GM11168 (cell line): ENCODE data around the gene ALCAM.

Source experiments
- in situ Hi-C: fragments of 300-500 bp; cut with MboI; formaldehyde crosslinking; loops from one replicate; pipeline ENCODE4 v1.12.0; 2022; ENCODE audit warnings: low sequenced_read_pairs; ENCODE audit not compliant: unreplicated experiment

ALCAM gene

GRCh38 chr3:105355408-105356061, 11.2 kb upstream of the ALCAM start:
- in situ Hi-C loops: loop anchor here (25.0 kb wide), 2 partner anchors 818 to 1068 kb away; no protein-coding TSS in a partner anchor

DNA sequence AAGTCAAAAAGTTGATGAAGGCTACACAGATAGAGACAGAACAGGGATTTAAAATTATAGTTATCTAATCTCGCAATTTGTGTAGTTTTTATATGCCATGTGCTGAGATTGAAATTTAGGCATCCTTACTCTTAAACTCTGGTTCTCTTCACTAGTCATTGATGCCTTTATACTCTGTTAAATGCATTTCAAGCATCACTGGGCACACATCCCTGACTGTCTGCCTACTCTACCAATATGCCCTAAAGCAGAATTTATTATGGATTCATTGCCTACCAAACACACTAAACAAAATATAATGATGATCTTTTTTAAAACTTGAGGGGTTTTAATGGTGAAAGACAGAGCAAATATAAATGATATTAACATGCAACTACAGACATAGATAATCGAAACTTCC, 10.3 kb upstream of the ALCAM start:
- in situ Hi-C loops: loop anchor here (25.0 kb wide), 2 partner anchors 819 to 1069 kb away; no protein-coding TSS in a partner anchor

- in situ Hi-C loops: loop anchor here (25.0 kb wide), 2 partner anchors 820 to 1070 kb away; no protein-coding TSS in a partner anchor
Observed at GRCh38 chr3:105356988-105357387, 9.7 kb upstream of the ALCAM start.

DNA sequence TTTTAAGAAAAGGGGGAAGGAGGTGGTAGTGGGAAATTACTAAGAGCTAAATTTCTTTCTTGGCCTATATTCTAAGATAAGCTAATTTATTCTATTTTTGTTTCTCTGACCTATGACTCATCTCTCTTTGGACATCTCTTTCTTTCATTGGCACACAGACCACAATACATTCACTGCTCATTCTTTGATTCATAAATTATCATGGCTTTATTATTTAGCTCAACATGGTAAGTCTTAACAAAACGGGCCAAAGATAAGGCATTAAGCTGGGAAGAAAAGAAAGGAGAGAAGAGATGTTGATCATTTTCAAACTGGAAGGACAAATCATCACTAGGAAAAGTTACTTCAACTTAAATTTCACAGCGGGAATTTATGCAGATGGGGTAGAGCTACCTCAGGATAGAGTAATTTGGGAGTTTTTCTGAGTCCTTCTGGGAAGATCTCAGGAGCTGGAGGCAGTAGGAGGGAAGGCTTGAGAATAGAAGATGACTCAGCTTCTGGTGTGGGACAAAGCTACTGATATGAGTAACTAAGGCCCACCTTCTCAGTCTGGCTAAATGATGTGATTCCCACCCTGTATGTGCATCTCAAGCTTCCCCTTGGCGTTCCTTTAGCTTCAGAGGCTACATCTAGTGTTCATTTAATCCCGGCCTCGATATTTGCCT, 7.5 kb upstream of the ALCAM start:
- in situ Hi-C loops: loop anchor here (25.0 kb wide), 2 partner anchors 822 to 1072 kb away; no protein-coding TSS in a partner anchor

DNA sequence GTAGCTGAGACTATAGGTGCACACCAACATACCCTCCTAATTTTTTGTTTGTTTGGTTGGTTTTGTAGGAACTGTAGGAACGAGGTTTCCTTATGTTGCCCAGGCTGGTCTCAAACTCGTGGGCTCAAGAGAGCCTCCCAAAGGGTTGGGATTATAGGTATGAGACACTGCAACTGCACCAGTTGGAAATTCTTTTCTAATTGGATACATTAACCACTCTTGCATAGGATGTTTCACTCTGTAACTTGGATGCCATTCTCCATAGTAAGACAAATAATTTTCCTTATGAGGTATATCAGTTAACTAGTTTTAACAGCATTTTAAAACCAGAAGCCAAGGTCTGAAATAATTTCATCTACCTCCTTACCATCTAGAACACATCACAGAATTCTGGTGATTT, 6.7 kb upstream of the ALCAM start:
- in situ Hi-C loops: loop anchor here (25.0 kb wide), 2 partner anchors 823 to 1073 kb away; no protein-coding TSS in a partner anchor

DNA sequence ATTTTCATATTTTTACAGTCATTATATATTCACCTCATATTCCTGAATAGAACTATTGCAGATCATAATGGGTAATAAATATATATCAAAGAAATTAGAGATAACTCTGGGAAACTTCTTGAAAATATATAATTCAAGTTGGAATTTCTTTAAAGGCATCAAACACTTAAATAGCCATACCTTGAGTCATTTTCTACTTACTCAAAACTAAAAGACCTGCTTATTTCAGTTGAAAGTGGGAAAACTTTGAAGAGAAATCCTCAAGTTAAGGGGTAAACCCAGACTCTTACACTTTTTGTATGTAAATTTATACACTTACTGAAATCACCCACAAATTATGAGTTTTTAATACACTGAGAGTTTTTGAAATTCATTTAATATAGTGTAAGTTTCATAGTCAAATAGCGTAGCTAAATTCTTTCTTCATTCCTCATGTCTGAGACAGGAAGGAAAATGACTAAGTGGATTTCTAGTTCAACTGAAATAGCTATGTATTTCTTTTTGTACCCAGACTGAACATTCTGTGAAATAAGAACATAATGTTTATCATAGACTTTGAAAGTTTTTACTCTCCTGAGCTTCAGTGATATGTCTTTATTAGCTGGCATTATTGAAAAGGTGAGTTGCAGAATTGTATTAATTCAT, 4.6 kb upstream of the ALCAM start:
- in situ Hi-C loops: loop anchor here (25.0 kb wide), 2 partner anchors 825 to 1075 kb away; no protein-coding TSS in a partner anchor

- in situ Hi-C loops: loop anchor here (25.0 kb wide), 2 partner anchors 827 to 1077 kb away; no protein-coding TSS in a partner anchor
Observed at GRCh38 chr3:105364128-105364527, 2.6 kb upstream of the ALCAM start.

DNA sequence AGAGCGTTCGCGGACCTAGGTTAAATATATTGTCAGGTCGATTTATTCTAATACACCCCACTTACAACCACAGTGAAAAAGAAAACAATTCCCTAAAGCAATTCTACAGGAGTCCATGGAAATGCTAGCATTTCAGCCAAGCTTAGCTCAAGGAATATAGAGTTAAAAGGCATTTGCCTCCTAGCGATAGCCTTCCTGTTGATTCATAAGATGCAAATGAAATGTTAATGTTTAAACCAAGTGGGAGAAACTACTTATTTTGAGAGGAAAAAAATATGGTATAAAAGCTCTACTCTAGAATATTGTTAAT, 1.7 kb upstream of the ALCAM start:
- in situ Hi-C loops: loop anchor here (25.0 kb wide), 2 partner anchors 828 to 1078 kb away; no protein-coding TSS in a partner anchor

DNA sequence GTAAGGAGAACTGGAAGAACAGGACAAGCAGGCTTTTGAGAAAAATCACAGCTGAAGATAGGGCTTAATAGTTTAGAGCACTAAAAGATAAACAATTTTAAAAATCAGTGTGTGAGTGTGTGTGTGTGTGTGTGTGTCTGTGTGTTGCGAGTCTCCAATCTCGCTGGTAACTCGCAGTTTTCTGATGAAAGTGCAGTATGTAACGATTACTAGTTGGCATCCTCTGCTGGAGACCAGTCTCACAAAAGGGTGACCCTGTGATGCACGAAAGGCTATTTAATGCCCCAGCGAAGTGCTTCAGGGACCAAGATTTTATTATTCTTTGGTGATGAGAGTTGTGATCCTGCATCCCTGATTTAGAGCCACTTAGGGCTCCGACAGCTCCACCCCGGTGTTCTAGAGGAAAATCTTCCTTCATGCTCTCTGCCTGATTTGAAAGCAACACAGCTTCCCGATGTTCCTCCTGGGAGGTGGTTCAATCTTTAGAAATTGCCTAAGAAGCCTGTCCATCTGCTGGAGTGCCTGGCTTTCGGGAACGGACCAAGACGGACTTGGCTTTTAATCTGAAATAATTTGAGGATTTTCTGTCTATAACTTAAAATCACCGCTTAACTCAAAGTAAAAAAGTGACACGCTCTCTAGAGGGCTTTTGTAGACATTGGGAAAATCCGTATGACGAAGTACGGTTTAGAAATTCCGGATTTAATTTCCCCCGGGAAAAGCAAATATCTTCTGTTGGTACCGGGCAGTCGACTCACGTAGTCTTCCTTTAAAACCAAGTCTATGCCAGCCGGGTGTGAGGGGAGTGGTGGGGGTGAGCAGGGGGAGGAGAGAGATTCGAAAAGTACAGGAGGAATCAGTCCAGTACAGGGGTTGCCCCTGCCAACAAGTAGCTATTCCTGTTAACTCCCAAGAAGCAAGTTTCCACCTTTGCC, 1.1 kb upstream of the ALCAM start:
- in situ Hi-C loops: loop anchor here (25.0 kb wide), 2 partner anchors 828 to 1078 kb away; no protein-coding TSS in a partner anchor

- in situ Hi-C loops: loop anchor here (25.0 kb wide), 2 partner anchors 830 to 1080 kb away; no protein-coding TSS in a partner anchor
Observed at GRCh38 chr3:105367063-105367405, 325 bp downstream of the ALCAM start.

DNA sequence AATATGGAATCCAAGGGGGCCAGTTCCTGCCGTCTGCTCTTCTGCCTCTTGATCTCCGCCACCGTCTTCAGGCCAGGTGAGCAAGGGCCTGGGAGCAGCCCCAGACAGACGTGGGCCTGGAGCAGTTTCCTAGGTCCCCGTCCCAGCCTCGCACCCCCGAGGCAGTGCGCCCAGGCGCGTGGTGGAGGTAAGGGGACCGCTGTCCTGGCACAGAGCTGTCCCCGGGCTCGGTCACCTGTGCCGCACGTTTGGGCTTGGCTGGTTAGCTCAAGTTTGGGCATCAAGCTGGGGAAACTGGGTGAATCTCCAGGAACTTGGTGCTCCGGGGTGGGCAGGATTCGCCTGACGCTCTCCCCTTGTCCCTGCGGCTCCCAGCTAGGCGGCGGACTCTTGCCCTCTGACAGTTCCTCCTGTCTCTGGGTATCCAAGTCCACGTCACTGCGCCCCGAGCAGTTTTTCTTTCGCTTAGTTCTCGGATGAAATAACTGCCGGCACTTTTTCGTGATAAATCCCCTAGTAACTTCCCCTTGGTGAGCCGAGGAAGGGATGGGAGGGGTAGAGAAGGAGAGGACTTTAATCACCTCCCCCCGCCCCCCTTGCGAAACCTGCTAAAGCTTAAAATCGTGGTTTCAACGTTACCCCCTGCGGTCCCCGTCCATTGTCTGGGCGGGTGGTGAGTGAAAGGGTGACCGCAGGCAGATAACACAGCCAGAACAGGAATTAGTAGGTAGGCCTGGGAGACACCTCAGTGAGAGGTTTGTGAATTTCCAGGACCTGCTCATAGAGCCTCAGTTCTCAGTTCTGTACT, 901 bp downstream of the ALCAM start:
- in situ Hi-C loops: loop anchor here (25.0 kb wide), 2 partner anchors 830 to 1080 kb away; no protein-coding TSS in a partner anchor

GRCh38 chr3:105368566-105369499, 2.1 kb downstream of the ALCAM start:
- in situ Hi-C loops: loop anchor here (25.0 kb wide), 2 partner anchors 832 to 1082 kb away; no protein-coding TSS in a partner anchor

GRCh38 chr3:105369500-105370371, 3.0 kb downstream of the ALCAM start:
- in situ Hi-C loops: loop anchor here (25.0 kb wide), 2 partner anchors 832 to 1082 kb away; no protein-coding TSS in a partner anchor

- in situ Hi-C loops: loop anchor here (25.0 kb wide), 2 partner anchors 836 to 1086 kb away; no protein-coding TSS in a partner anchor
Observed at GRCh38 chr3:105373383-105373782, 6.7 kb downstream of the ALCAM start.

DNA sequence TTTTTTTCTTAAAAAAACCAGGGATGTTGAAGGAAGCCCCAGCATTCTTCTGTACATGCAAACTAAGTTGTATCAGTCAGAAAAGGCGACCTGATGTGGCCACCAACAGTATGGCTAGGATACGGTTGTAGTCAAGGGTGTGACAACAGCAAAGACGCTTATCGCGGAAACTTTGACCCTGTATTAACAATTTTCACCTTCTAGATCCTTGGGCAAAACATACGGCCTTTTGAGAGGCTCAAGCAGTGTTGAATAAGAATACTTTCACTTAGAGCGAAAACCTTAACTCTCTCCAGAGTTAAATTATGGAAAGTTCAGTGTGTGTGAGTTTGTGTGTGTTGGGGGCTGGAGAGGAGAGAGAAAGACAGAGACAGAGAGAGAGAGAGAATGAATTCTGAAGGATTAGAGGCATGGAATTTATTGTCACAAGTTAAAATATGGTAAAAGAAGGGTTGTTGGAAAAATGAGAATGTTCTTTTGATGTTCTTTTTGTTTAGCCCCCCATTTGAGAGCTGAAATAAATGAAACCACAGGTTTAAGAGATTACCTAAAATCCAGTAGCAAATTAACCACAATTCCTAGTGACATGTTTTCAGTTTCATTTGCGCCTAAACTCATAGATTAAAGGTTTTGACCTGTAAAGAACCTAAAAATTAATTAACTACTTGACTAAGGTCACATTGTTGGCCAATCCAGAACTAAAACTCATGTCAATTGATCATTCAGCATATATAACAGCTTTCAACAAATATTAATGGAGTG, 9.2 kb downstream of the ALCAM start:
- in situ Hi-C loops: no loop called here

GRCh38 chr3:105377716-105378115, 11.0 kb downstream of the ALCAM start:
- in situ Hi-C loops: no loop called here
